GM12891 (cell line): ENCODE data around the gene CMBL.

ENCODE experiments used
- PAX5 ChIP-seq: IDR thresholded peaks from 2 replicates; pipeline ENCODE4 v1.6.1; 2011; ENCODE audit warnings: low read length, moderate library complexity, mild to moderate bottlenecking; ENCODE audit not compliant: insufficient read depth, severe bottlenecking
- POLR2A ChIP-seq: IDR thresholded peaks from 2 replicates; pipeline ENCODE4 v1.6.1; 2011; ENCODE audit warnings: low read depth, low read length, control low read depth
- POLR2AphosphoS5 ChIP-seq: IDR thresholded peaks from 2 replicates; pipeline ENCODE4 v1.6.1; 2011; ENCODE audit warnings: low read depth, low read length, control low read depth
- SPI1 ChIP-seq: IDR thresholded peaks from 2 replicates; pipeline ENCODE4 v1.6.1; 2011; ENCODE audit warnings: low read depth, low read length, control low read depth
- TAF1 ChIP-seq: IDR thresholded peaks from 2 replicates; pipeline ENCODE4 v1.6.1; 2011; ENCODE audit warnings: low read depth, low read length, control low read depth

- TF ChIP-seq TAF1, result no peak
- no peak for TF ChIP-seq POLR2A
- no peak for TF ChIP-seq POLR2AphosphoS5
- TF ChIP-seq SPI1, result no peak
- no peak for TF ChIP-seq PAX5
Measured at GRCh38 chr5:10323588-10324488, 16.1 kb upstream of the CMBL start.
